Caco-2 (cell line): ENCODE measurements around the gene MPV17L2. TPM values are rescaled to one million over a fixed set of nuclear protein-coding genes. Genes with fewer than 3 reads are reported as not detected.

Experiments
- BruUV-seq: library from RNA; stranded (reverse); fragments of 400-500 nt; replicated peaks from 2 replicates; lab custom pipeline; 2021; lab: Mats Ljungman, UMichigan
- CTCF ChIA-PET: fragments of 300-600 bp; sonication (Branson Sonifier 250); formaldehyde crosslinking; loops from one replicate; lab custom pipeline; 2022; ENCODE audit warnings: antibody characterized with exemption; lab: Charles Lee
- POLR2A ChIA-PET: fragments of 300-600 bp; sonication (Branson Sonifier 250); formaldehyde crosslinking; loops from one replicate; lab custom pipeline; 2022; ENCODE audit warnings: antibody characterized with exemption; lab: Charles Lee
- DNase-seq, 2 experiments: peaks; one replicate each; pipeline versions ENCODE4 v3.0.0 to v3.0.0-alpha.2; 2020 to 2022
- H3K27me3 ChIP-seq: replicated peaks from 2 replicates; pipeline ENCODE4 v1.6.0; 2011; ENCODE audit warnings: low read length; ENCODE audit not compliant: control insufficient read depth, insufficient read depth
- H3K36me3 ChIP-seq: 2 replicates; pipeline ENCODE4 v1.5.1; 2011; ENCODE audit warnings: low read length; ENCODE audit not compliant: control insufficient read depth, insufficient read depth
- H3K4me1 ChIP-seq: fragments of 250-450 bp; sonication (Bioruptor Pico); 2 replicates; pipeline ENCODE4 v1.5.1; 2020; ENCODE audit warnings: mild to moderate bottlenecking
- H3K4me3 ChIP-seq: 2 replicates; pipeline ENCODE4 v1.5.1; 2011; ENCODE audit warnings: low read depth, mild to moderate bottlenecking, control low read depth, low read length
- H3K9me3 ChIP-seq: fragments of 250-450 bp; sonication (Bioruptor Pico); 2 replicates; pipeline ENCODE4 v1.5.1; 2020; ENCODE audit warnings: mild to moderate bottlenecking, moderate library complexity
- H3K27ac Mint-ChIP-seq: one replicate; pipeline ENCODE4 v1.8.0; 2022; ENCODE audit warnings: mixed read lengths; ENCODE audit not compliant: unreplicated experiment
- H3K27me3 Mint-ChIP-seq: one replicate; pipeline ENCODE4 v1.8.0; 2022; ENCODE audit warnings: mixed read lengths; ENCODE audit not compliant: insufficient read depth, unreplicated experiment
- H3K36me3 Mint-ChIP-seq: one replicate; pipeline ENCODE4 v1.8.0; 2022; ENCODE audit warnings: mild to moderate bottlenecking, mixed read lengths; ENCODE audit not compliant: insufficient read depth, unreplicated experiment
- H3K4me1 Mint-ChIP-seq: one replicate; pipeline ENCODE4 v1.8.0; 2022; ENCODE audit warnings: low read depth, mixed read lengths; ENCODE audit not compliant: unreplicated experiment
- H3K4me3 Mint-ChIP-seq: one replicate; pipeline ENCODE4 v1.8.0; 2022; ENCODE audit warnings: mild to moderate bottlenecking, moderate library complexity, mixed read lengths; ENCODE audit not compliant: unreplicated experiment
- H3K9me3 Mint-ChIP-seq: one replicate; pipeline ENCODE4 v1.8.0; 2022; ENCODE audit warnings: mixed read lengths; ENCODE audit not compliant: unreplicated experiment
- intact Hi-C: fragments of 100-400 bp; cut with micrococcal nuclease; formaldehyde crosslinking; loops from one replicate; pipeline ENCODE4 v1.10.0; 2022; ENCODE audit not compliant: unreplicated experiment
- total RNA-seq: library from RNA; stranded (reverse); gene quantifications from 2 replicates; pipeline ENCODE4 v1.2.3, GENCODE V29; 2022
- TF ChIP-seq, protein P1 (sequence below), 2 experiments: fragments of 200-600 bp in 1 of 2; IDR thresholded peaks; 1 replicate in 1 of 2; 2 replicates in 1 of 2; pipeline versions ENCODE4 v1.5.1 to v1.8.0; 2011 to 2022; ENCODE audit warnings: antibody characterized with exemption in 1 of 2, control low read depth in 1 of 2, inconsistent platforms in 1 of 2, low read depth in 1 of 2, low read length in 1 of 2, mild to moderate bottlenecking in 1 of 2, moderate library complexity in 1 of 2; ENCODE audit not compliant: insufficient read depth in 1 of 2, severe bottlenecking in 1 of 2, unreplicated experiment in 1 of 2

The MPV17L2 gene
- total RNA-seq, 1 experiment from 2014 or later: 16.6 TPM

DNA sequence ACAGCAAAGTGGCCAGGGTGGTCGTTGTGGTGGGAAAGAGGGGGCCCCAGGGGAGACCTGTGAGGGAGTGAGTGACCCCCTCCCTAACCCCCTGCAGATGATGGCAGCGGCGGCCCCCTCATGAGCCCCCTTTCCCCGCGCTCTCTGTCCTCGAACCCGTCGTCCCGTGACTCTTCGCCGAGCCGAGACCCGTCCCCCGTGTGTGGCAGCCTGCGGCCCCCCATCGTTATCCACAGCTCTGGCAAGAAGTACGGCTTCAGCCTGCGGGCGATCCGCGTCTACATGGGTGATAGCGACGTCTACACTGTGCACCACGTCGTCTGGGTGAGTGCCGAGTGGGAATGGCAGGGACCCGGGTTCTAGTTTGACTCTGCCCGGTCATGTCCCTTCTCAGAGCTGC is 48.1 kb upstream of the MPV17L2 start:
- BruUV-seq: no TSS peak
- Histone ChIP-seq H3K27me3 (no peaks in the 10 kb centered on the region), H3K36me3 (peaks cover 6% of the 10 kb centered on the region), H3K4me3 (no peak overlapping the region), H3K9me3 (no peaks in the 10 kb centered on the region), H3K4me1 (no peaks in the 10 kb centered on the region)
- Mint-ChIP-seq H3K36me3 (peaks cover 17% of the 10 kb centered on the region), H3K4me3 (no peak overlapping the region), H3K27me3 (no peaks in the 10 kb centered on the region), H3K9me3 (no peaks in the 10 kb centered on the region), H3K27ac (no peak overlapping the region), H3K4me1 (no peaks in the 10 kb centered on the region)
- no peak for DNase-seq
- POLR2A ChIA-PET: no interaction called here
- TF ChIP-seq, protein P1, sequence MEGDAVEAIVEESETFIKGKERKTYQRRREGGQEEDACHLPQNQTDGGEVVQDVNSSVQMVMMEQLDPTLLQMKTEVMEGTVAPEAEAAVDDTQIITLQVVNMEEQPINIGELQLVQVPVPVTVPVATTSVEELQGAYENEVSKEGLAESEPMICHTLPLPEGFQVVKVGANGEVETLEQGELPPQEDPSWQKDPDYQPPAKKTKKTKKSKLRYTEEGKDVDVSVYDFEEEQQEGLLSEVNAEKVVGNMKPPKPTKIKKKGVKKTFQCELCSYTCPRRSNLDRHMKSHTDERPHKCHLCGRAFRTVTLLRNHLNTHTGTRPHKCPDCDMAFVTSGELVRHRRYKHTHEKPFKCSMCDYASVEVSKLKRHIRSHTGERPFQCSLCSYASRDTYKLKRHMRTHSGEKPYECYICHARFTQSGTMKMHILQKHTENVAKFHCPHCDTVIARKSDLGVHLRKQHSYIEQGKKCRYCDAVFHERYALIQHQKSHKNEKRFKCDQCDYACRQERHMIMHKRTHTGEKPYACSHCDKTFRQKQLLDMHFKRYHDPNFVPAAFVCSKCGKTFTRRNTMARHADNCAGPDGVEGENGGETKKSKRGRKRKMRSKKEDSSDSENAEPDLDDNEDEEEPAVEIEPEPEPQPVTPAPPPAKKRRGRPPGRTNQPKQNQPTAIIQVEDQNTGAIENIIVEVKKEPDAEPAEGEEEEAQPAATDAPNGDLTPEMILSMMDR (IDR thresholded peaks at IDR 0.05; ENCODE audit: insufficient read depth in 1 of 2, low read depth in 1 of 2, low read length in 1 of 2, severe bottlenecking in 1 of 2, unreplicated experiment in 1 of 2): no peak
- intact Hi-C loops: no loop called here
- CTCF ChIA-PET: no interaction called here

DNA sequence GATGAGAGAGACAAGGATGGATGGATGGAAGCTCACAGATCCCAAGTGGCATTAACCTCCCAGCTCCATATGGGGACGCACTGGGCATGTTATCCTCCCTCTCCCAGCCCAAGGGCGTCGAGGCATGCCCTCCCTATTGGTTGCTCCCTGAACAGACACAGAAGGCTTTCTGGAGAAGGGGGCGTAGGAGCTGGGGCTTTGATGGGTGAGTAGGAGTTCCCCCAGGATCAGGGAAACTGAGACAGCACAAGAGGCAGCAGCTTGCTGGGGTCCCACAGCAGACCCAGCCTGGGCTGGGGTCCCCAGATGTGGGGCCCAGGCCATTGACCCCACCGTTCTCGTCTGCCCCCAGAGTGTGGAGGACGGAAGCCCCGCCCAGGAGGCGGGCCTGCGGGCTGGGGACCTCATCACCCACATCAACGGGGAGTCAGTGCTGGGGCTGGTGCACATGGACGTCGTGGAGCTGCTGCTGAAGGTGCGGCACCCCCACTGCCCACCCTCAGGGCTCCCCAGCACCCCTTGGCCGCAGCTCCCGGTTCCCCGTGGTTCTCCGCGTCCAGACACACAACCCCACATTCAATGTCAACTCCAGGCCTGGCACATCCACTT is 47.5 kb upstream of the MPV17L2 start:
- CTCF ChIA-PET: no interaction called here
- Mint-ChIP-seq H3K4me3 (no peak overlapping the region), H3K36me3 (peaks cover 13% of the 10 kb centered on the region), H3K27ac (no peak overlapping the region), H3K27me3 (no peaks in the 10 kb centered on the region), H3K4me1 (no peaks in the 10 kb centered on the region), H3K9me3 (no peaks in the 10 kb centered on the region)
- Histone ChIP-seq H3K9me3 (no peaks in the 10 kb centered on the region), H3K36me3 (peaks cover 6% of the 10 kb centered on the region), H3K4me3 (no peak overlapping the region), H3K27me3 (no peaks in the 10 kb centered on the region), H3K4me1 (no peaks in the 10 kb centered on the region)
- POLR2A ChIA-PET: no interaction called here
- intact Hi-C loops: no loop called here
- no TSS peak for BruUV-seq
- DNase-seq: no peak
- TF ChIP-seq, protein P1 (IDR thresholded peaks at IDR 0.05; ENCODE audit: insufficient read depth in 1 of 2, low read depth in 1 of 2, low read length in 1 of 2, severe bottlenecking in 1 of 2, unreplicated experiment in 1 of 2): no peak

DNA sequence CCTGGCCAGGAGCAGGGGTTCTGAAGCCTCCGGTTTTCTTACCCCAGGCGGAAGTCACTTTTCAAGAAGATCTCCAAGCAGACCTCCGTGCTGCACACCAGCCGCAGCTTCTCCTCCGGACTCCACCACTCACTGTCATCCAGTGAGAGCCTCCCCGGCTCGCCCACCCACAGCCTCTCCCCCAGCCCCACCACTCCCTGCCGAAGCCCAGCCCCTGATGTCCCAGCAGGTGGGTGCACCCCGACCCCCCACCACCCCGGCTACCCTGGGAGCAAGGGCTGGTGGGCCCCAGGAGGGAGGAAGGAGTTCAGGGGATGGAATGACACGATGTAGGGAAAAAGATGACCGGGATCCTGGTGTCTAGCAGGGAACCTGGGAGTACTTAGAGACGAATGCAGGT is 45.6 kb upstream of the MPV17L2 start:
- Mint-ChIP-seq H3K27me3 (no peaks in the 10 kb centered on the region), H3K4me1 (no peaks in the 10 kb centered on the region), H3K36me3 (peaks cover 11% of the 10 kb centered on the region), H3K4me3 (no peak overlapping the region), H3K27ac (no peak overlapping the region), H3K9me3 (no peaks in the 10 kb centered on the region)
- Histone ChIP-seq H3K9me3 (no peaks in the 10 kb centered on the region), H3K27me3 (no peaks in the 10 kb centered on the region), H3K36me3 (peaks cover 6% of the 10 kb centered on the region), H3K4me3 (no peak overlapping the region), H3K4me1 (peaks cover 4% of the 10 kb centered on the region; the same call in 1 of the 2 replicates)
- CTCF ChIA-PET: no interaction called here
- BruUV-seq: no TSS peak
- no peak for DNase-seq
- intact Hi-C loops: no loop called here
- POLR2A ChIA-PET: interaction anchor here (0.5 kb wide), 1 partner anchor 30 kb away, joined by 5 read pairs; no protein-coding TSS in a partner anchor
- TF ChIP-seq, protein P1 (IDR thresholded peaks at IDR 0.05; ENCODE audit: insufficient read depth in 1 of 2, low read depth in 1 of 2, low read length in 1 of 2, severe bottlenecking in 1 of 2, unreplicated experiment in 1 of 2): no peak
